Fibroblast of pulmonary artery (primary cell): ENCODE results near the gene COX15.
"Not testable (repeated sequence)": the region's sequence is repeated elsewhere in the genome, so short reads cannot be mapped to it uniquely, and the experiment has no call there.

Experiments used
- DNase-seq: peaks from one replicate; pipeline ENCODE4 v3.0.0-alpha.2; 2010; ENCODE audit warnings: low read depth
- H3K4me3 ChIP-seq: replicated peaks from 2 replicates; pipeline ENCODE4 v1.5.1; 2011; ENCODE audit warnings: low read depth, mild to moderate bottlenecking, control low read depth, low read length, moderate library complexity
- CTCF ChIP-seq: IDR thresholded peaks from 2 replicates; pipeline ENCODE4 v1.5.1; 2011; ENCODE audit warnings: mild to moderate bottlenecking, control low read depth, low read length, inconsistent platforms; ENCODE audit errors: missing control alignments

COX15 gene

GRCh38 chr10:99756159-99756558 lies 24.2 kb upstream of the COX15 start:
- no peak for DNase-seq
- TF ChIP-seq CTCF = no peak
- H3K4me3 ChIP-seq = no peak overlapping the region

- no peak for TF ChIP-seq CTCF
- H3K4me3 ChIP-seq = no peak overlapping the region
- no peak for DNase-seq
These were observed 22.7 kb upstream of the COX15 start for GRCh38 chr10:99754670-99755069.

- no peak for TF ChIP-seq CTCF
- H3K4me3 ChIP-seq = no peak overlapping the region
- no peak for DNase-seq
These were observed 18.7 kb upstream of the COX15 start for GRCh38 chr10:99750641-99751040.

GRCh38 chr10:99748823-99749451 lies 17.0 kb upstream of the COX15 start:
- no peak for TF ChIP-seq CTCF
- DNase-seq = no peak
- H3K4me3 ChIP-seq = no peak overlapping the region

- DNase-seq, H3K4me3 ChIP-seq: not testable (repeated sequence)
These were observed 14.2 kb upstream of the COX15 start for GRCh38 chr10:99746166-99746565.

GRCh38 chr10:99743841-99744240 lies 11.9 kb upstream of the COX15 start:
- no peak overlapping the region for H3K4me3 ChIP-seq
- no peak for TF ChIP-seq CTCF
- DNase-seq = no peak

- no peak for TF ChIP-seq CTCF
- no peak overlapping the region for H3K4me3 ChIP-seq
- no peak for DNase-seq
These were observed 10.8 kb upstream of the COX15 start for GRCh38 chr10:99742701-99743100.

GRCh38 chr10:99742254-99742653 lies 10.3 kb upstream of the COX15 start:
- DNase-seq = no peak
- no peak for TF ChIP-seq CTCF
- H3K4me3 ChIP-seq = no peak overlapping the region
